ENCODE data around the gene PLCD1.
A peak's percentile ranks its signal among the peaks of the same experiment; 100 is the strongest.
"Not testable (repeated sequence)": the region's sequence is repeated elsewhere in the genome, so short reads cannot be mapped to it uniquely, and the experiment has no call there.

Gene PLCD1

GRCh38 chr3:37984051-37984450, 45.4 kb downstream of the PLCD1 start:
- DNase-seq: no peak

DNA sequence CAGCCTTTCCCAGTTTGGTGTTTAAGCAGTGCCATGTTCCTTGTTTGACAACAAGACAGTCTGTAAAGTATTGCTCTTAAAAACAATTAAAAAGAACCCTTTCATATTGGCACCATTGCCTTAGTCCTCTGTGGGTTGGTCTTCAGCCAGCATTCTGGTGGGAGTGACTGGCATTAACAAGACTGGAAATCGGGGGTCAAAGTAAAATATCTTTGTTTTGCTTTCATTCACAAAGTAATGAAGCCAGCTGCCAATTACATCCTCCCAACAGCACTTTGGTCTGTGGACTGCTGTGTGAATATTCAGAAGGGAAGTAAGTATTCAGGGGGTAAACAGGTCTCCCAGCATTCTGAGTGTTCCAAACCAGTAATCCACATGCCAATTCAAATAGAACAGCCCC, 47.1 kb downstream of the PLCD1 start:
- no peak for DNase-seq

- DNase-seq: no peak
Observed at GRCh38 chr3:37981348-37981664, 48.1 kb downstream of the PLCD1 start.

- DNase-seq: no peak
Observed at GRCh38 chr3:37980462-37981347, 48.7 kb downstream of the PLCD1 start.

DNA sequence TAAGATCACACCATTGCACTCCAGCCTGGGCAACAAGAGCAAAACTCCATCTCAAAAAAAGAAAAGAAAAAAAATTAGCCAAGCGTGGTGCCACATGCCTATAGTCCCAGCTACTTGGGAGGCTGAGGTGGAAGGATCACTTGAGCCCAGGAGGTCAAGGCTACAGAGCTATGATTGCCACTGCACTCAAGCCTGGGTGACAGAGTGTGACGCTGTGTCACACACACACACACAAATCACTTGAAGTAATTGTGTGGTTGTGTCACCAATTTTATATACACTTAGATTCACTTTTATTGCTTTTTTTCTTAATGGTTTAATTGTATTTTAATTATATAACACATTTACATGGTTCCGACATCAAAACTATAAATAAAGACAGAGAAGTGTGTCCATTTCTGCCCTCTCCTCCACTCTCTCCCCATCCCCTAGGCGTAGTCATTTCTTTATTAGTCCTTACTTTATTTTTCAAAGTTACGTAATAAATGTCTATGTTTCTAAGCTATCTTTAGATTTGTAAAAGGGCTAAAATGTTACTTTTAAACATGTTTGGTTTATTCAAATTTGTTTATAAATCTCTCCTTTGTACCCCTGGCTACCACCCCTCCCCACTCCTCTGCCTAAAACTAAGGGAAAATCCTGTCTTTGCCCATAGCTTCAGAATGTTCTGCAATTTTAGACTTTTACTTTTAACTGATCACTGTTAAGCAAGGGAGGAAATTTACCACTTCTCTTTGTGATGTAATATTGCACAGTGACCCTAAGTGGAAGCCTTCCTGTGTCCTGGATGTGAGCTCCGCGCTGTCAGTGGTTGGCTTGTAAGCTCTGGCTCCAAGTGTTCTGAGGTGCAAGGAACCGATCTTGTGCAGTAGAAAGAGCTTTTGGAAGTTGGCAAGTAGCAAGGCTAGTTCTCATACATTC, 49.6 kb downstream of the PLCD1 start:
- no peak for DNase-seq

DNA sequence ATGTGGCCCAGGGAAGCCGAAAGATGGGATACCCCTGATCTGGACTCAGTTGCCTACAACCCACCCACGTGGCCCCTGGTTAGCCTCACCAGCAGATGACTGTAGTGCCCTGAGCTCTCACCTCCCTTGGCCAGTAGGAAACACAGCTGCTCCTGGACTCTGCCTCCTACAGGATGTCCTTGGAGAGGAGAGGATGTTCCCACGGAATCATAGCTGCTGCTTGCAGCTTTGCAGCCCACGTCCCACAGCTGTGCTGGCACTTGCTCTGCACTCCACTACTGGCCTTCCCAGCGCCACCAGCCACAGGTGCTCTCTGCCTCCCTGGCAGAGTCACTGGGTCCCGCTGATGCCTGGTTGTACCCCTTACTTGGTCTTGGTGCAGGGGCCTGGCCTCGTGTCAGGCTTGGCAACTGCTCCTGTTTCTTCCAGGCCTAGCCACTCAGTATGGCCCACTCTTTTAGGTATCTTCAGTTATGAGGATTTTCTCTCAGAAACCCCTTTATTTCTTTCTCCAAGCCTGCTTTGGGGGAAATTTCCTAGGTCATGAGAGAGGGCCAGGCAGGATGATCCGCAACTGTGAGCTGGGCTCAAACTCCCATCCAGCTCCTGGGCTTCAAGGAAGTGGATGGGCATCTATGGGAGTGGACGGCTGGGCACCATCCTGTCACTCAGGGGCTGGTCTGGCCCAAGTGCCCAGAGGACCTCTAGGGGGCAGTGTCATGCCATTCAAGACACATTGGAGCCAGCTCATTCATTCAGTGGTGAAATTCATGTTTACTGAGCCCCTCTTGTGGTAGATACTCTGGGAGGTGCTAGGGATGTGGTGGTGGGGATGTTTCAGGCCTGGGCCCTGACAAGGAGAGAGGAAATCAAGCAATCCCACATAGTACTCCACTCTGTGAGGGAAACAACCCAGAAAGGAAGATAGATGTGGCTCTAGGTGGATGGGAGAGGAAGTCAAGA, 55.0 kb downstream of the PLCD1 start:
- DNase-seq: peak; percentile 83

DNA sequence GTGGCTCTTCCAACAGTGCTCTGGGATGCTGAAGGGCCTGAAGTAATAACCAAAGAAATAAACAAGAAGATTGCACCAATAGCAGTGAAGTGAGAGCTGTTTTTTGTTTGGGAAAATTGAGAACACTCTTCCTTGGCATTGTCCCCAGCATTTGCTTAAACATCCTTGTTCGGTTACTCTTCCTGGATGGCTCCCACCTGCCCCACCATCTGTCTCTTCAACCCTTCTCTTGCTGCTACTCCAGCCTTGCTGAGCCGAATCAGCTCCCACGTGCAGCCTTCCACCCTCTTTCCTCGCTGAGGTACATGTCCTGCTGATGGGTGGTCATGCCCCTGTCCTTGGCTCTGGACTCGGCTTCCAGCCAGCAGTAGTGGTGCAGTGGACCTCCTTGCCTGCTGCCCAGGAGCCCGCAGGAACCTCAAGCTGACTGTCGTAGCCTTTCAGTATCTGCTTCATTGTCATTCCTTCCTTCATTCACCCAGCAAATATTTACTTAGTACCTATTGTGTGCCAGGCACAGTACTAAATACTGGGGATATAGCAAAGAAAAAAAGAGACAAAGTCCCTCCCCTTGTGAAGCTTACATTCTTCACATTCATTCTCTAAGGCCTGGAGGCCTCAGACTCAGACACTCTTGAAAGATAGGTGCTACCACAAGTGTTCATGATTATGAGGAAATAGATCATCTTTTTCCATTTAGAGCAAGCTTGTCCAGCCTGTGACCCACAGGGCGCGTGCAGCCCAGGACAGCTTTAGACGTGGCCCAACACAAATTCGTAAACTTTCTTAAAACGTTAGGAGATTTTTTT, 56.0 kb downstream of the PLCD1 start:
- peak; percentile 65 for DNase-seq

GRCh38 chr3:37972056-37972455, 57.4 kb downstream of the PLCD1 start:
- not testable (repeated sequence) for DNase-seq

GRCh38 chr3:37971467-37971866, 58.0 kb downstream of the PLCD1 start:
- DNase-seq: peak; percentile 48

- DNase-seq: no peak
Observed at GRCh38 chr3:37970802-37971201, 58.6 kb downstream of the PLCD1 start.

DNA sequence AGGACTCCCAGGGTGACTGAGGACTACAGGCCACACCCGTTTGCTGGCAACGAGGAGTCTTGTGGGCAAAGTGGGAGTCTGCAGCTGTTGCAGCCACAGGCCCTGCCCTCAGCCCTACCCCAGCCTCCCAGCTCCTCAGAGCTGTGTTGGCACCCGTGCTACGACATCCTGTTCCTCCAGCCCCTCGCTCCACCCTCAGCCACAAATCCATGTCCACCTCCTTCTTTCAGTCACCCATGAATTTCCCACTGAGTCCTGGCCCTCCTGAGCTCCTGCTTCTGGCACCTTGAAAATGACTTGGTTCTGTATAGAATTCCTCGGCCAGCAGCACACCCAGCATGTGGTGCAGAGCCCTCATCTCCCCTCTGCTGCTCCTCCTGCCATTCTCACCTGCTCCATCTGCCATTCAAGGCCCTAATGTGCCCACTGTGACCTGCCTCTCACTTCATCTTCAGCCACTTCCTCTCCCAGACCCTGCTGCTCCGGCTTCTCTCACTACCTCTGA, 59.8 kb downstream of the PLCD1 start:
- DNase-seq: no peak

GRCh38 chr3:37968813-37969595, 60.4 kb downstream of the PLCD1 start:
- no peak for DNase-seq

DNA sequence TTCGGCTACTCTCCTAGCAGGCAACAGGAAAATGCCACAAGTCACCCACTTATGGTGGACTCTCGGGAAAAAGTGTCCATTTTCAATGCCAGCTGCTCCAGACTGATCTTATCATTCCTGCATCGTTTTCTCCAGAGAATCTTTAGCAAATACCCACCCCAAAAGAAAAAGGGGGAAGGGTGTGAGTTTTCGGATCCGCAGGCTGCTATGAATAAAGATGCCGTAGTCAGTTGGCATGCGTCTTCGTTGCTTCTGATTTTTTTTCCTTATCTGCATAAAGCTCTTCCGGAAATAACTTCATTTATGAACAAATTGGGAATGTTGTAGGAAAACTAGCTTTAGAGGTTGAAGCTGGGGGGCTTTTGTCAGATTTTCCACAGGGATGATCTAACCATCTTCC, 61.2 kb downstream of the PLCD1 start:
- no peak for DNase-seq

DNA sequence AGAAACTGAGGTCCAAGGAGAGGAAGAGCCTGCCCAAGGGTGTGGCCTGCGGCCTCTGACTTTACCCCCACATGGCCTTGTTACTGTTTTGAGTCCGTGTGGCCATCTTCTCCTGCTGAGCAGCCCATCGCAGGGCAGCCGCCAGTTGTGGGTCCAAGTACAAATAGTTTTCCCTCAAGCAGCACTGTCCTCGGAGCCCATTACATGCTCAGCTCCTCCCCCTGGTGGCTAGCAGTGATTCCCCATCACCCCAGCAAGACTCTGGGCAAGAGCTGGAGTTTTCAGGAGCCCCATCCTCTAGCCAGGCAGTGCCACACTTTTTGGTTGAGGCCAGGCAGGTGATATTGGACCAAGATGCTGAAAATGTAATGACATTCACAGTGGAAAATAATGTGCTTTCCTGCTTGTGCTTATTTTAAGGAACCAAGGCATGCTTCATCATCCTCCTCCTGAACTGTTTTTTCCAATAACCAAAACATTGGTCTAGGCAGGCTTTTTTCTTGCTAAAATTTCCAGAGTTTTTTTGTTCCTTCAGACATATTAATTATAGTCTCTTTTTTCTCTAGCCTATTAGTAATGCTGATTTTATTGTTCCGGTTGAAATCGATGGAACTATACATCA, 62.1 kb downstream of the PLCD1 start:
- no peak for DNase-seq

- DNase-seq: no peak
Observed at GRCh38 chr3:37964716-37965115, 64.7 kb downstream of the PLCD1 start.

DNA sequence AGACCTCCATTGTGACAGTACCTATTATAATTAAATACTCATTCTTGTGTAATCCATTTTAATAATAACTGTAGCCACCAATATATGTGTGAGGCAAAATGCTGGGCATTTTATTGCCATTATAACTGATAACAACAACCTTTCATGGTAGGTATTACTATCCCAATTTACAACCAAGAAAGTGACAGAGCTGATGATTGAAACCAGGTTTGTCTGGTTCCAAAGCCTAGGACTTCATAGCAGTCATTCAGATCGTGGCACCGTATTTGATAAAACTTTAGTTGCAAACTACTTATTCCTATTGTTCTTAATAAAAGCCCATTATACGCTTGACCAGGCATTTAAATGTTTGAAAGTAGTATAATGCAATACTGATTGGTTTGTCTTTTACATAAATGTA, 65.3 kb downstream of the PLCD1 start:
- no peak for DNase-seq

- no peak for DNase-seq
Observed at GRCh38 chr3:37963635-37964034, 65.8 kb downstream of the PLCD1 start.

DNA sequence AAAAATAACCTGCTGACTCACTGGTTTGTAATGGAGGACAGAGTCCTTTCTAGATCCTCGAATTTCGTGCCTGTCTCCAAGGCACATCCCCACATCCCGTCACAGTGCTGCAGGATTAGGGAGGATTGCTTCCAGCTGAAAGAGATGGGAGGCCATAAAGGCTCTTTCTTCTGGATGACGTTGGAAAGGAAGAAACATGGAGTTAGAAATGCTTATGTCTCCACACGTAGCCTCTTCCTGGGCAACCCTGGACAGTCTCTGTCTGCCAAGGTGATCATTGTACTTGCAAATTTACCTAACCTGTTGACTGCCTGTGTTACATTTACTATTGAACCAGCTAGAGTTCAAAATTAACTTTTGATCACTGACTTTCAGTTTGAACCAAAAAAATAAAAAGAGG, 66.4 kb downstream of the PLCD1 start:
- DNase-seq: no peak

DNA sequence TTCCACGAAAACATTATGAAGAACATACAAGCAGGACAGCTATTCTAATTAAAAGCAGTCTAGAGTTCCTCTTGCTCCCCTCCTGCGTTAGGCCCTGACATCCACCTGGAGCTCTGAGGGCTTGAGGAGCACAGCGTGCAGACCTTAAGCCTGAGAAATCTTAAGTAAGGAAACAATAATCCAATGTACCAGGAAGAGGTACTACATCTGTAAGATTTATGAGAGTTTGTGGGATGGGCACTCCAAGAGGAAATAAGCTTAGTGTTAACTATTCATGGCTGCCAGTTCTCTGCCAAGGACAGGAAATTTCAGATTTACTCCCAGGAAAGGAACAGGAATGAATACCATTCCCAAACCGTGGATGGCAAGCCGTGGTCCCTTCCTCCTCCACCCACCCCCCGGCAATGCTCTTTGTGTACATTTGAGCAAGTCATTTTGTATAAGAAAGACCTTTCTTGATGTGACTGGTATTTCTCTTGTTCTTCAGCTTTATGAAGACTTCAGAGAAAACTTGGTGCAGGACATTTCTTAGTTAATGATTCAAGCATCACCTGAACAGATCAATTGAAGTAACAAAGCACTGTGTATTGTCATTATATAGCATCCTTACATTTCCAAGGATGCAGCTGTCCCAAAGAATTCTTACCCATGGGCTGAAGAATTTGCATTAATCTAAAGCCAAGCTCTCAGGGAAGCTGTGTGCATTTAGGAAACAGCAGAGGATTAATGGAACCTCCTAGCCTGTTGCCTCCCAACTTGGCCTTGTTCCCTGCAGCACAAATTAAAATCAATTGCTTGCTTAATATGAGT, 67.6 kb downstream of the PLCD1 start:
- DNase-seq: no peak

DNA sequence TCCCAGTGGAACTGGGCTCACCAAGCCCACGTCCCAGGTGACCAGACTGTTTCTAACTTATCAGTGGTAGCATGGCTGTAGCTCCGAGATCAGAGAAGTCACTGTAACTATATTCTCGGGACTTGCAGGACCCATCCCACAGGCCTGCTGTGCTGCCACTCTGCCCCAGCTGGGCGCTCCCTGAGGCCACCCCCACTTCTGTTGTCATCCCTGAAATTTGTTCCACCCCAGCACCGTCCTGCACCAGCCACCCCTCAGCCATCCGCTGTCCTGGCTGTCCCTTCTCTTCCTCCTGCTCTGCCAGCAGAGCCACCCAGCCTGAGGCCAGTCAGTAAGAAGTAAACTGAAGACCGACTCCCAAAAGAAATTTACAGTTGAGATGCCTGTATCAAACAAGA, 71.9 kb downstream of the PLCD1 start:
- no peak for DNase-seq

All from NCI-H1694 treated with DMSO at 0.1 percent for 48 hours (cell line).